HepG2 (cell line): ENCODE measurements around the gene EIF3CL. TPM values are rescaled to one million over a fixed set of nuclear protein-coding genes. Genes with fewer than 3 reads are reported as not detected.
"Not testable (repeated sequence)": the region's sequence is repeated elsewhere in the genome, so short reads cannot be mapped to it uniquely, and the experiment has no call there.

Experiments used
- ATAC-seq: fragments of 200-7000 bp; cut with Tn5 transposase; 3 replicates; pipeline ENCODE4 v1.9.1; 2020; ENCODE audit warnings: mild to moderate bottlenecking, moderate library complexity
- BruUV-seq: library from RNA; stranded (reverse); fragments of 400-500 nt; replicated peaks from 2 replicates; lab custom pipeline; 2021; lab: Mats Ljungman, UMichigan
- CTCF ChIA-PET: fragments of 300-600 bp; formaldehyde crosslinking; extraction: SDS; loops from one replicate; lab custom pipeline; 2021; ENCODE audit warnings: low total read pairs, inconsistent platforms, low intra/inter-chr PET ratio; lab: Yijun Ruan, JAX
- POLR2A ChIA-PET: fragments of 350-600 bp; sonication (Branson Sonifier 250); formaldehyde crosslinking; loops from one replicate; lab custom pipeline; 2020; ENCODE audit warnings: antibody characterized with exemption, inconsistent platforms; lab: Yijun Ruan, JAX
- DNase-seq: peaks from one replicate; pipeline ENCODE4 v3.0.0-alpha.2; 2015; ENCODE audit warnings: low spot score
- FAIRE-seq: peaks from 3 replicates; lab custom pipeline; 2011; peaks lifted over from hg19 to GRCh38; lab: Jason Lieb, UNC
- H2AFZ ChIP-seq: one replicate; pipeline ENCODE4 v1.6.1; 2011; ENCODE audit warnings: low read length, inconsistent platforms
- H3K27ac ChIP-seq: fragments of 300-600 bp; 3 replicates; pipeline ENCODE4 v1.8.0; 2011; ENCODE audit warnings: mixed run types, mild to moderate bottlenecking, mixed read lengths, low read length, inconsistent platforms; ENCODE audit not compliant: insufficient read depth; ENCODE audit errors: extremely low read length
- H3K27me3 ChIP-seq, 2 experiments: fragments of 200-600 bp in 1 of 2; 2 replicates in 1 of 2; 3 replicates in 1 of 2; pipeline versions ENCODE4 v1.6.0 to v1.8.0; 2011; ENCODE audit warnings: low read length in 2 of 2, mild to moderate bottlenecking in 2 of 2, moderate library complexity in 2 of 2, inconsistent platforms in 1 of 2; ENCODE audit not compliant: insufficient read depth in 2 of 2, control insufficient read depth in 1 of 2
- H3K36me3 ChIP-seq, 2 experiments: fragments of 200-600 bp in 1 of 2; replicated peaks in 1 of 2; 2 replicates in 1 of 2; 3 replicates in 1 of 2; pipeline versions ENCODE4 v1.5.1 to v1.8.0; 2011; ENCODE audit warnings: low read length in 2 of 2, inconsistent platforms in 1 of 2; ENCODE audit not compliant: insufficient read depth in 2 of 2, control insufficient read depth in 1 of 2
- H3K4me1 ChIP-seq: 2 replicates; pipeline ENCODE4 v1.5.1; 2012; ENCODE audit warnings: low read length, inconsistent platforms; ENCODE audit not compliant: insufficient read depth
- H3K4me2 ChIP-seq: 2 replicates; pipeline ENCODE4 v1.6.0; 2011; ENCODE audit warnings: low read depth, low read length, inconsistent platforms
- H3K4me3 ChIP-seq, 3 experiments: fragments of 200-600 bp in 1 of 3; sonication (generic), shearing (Covaris generic) in 1 of 3; replicated peaks in 1 of 3; 2 replicates each; pipeline ENCODE4 v1.5.1; 2011 to 2016; ENCODE audit warnings: low read length in 3 of 3, inconsistent platforms in 2 of 3, low read depth in 2 of 3, mild to moderate bottlenecking in 2 of 3, control low read depth in 1 of 3, mixed read lengths in 1 of 3; ENCODE audit not compliant: insufficient read depth in 1 of 3
- H3K79me2 ChIP-seq: one replicate; pipeline ENCODE4 v1.6.1; 2011; ENCODE audit warnings: low read length, inconsistent platforms; ENCODE audit not compliant: insufficient read depth
- H3K9ac ChIP-seq: 2 replicates; pipeline ENCODE4 v1.6.0; 2011; ENCODE audit warnings: mild to moderate bottlenecking, low read depth, low read length, inconsistent platforms; ENCODE audit not compliant: insufficient read depth
- H3K9me3 ChIP-seq: 2 replicates; pipeline ENCODE4 v1.5.1; 2012; ENCODE audit warnings: mild to moderate bottlenecking, low read length
- H4K20me1 ChIP-seq: 2 replicates; pipeline ENCODE4 v1.6.0; 2011; ENCODE audit warnings: inconsistent platforms, mild to moderate bottlenecking, low read length, moderate library complexity; ENCODE audit not compliant: insufficient read depth
- ARID5B ChIP-seq: IDR thresholded peaks from 2 replicates; pipeline ENCODE4 v1.4.0; 2020; ENCODE audit warnings: mild to moderate bottlenecking, missing genetic modification reagents
- CEBPB ChIP-seq: IDR thresholded peaks from 2 replicates; pipeline ENCODE4 v1.6.1; 2011; ENCODE audit warnings: low read depth, low read length, improper control_type of control experiment, borderline replicate concordance
- CEBPG ChIP-seq: IDR thresholded peaks from 2 replicates; pipeline ENCODE4 v1.6.1; 2016
- GATAD2A ChIP-seq: IDR thresholded peaks from 2 replicates; pipeline ENCODE4 v1.6.1; 2016
- HDAC2 ChIP-seq: sonication (generic); formaldehyde crosslinking; IDR thresholded peaks from 2 replicates; pipeline ENCODE4 v1.4.0; 2020; ENCODE audit warnings: missing genetic modification reagents
- HNF4A ChIP-seq: sonication (generic); formaldehyde crosslinking; IDR thresholded peaks from 2 replicates; pipeline ENCODE4 v1.4.0; 2020; ENCODE audit warnings: missing genetic modification reagents
- HOXA3 ChIP-seq: sonication (generic); formaldehyde crosslinking; IDR thresholded peaks from 2 replicates; pipeline ENCODE4 v1.5.0; 2020; ENCODE audit warnings: missing genetic modification reagents
- IKZF5 ChIP-seq: IDR thresholded peaks from 2 replicates; pipeline ENCODE4 v1.6.1; 2018; ENCODE audit warnings: missing genetic modification reagents, mild to moderate bottlenecking, missing compliant biosample characterization
- NCOA2 ChIP-seq: sonication (generic); formaldehyde crosslinking; IDR thresholded peaks from 2 replicates; pipeline ENCODE4 v1.8.0; 2022; ENCODE audit warnings: inconsistent platforms
- NR2F6 ChIP-seq, 2 experiments: IDR thresholded peaks; 2 replicates each; pipeline ENCODE4 v1.6.1; 2016; ENCODE audit warnings: antibody characterized with exemption in 1 of 2, mild to moderate bottlenecking in 1 of 2
- PHF21A ChIP-seq: sonication (generic); formaldehyde crosslinking; IDR thresholded peaks from 2 replicates; pipeline ENCODE4 v1.5.0; 2020; ENCODE audit warnings: mild to moderate bottlenecking, missing genetic modification reagents
- RFX5 ChIP-seq: IDR thresholded peaks from 2 replicates; pipeline ENCODE4 v1.6.1; 2011; ENCODE audit warnings: low read depth, low read length, improper control_type of control experiment
- SAP130 ChIP-seq: IDR thresholded peaks from 2 replicates; pipeline ENCODE4 v1.6.1; 2016; ENCODE audit warnings: low read depth
- ZMYM4 ChIP-seq: sonication (generic); formaldehyde crosslinking; IDR thresholded peaks from 2 replicates; pipeline ENCODE4 v1.8.1; 2023; ENCODE audit warnings: mild to moderate bottlenecking, missing genetic modification reagents
- ZNF574 ChIP-seq: sonication (generic); formaldehyde crosslinking; IDR thresholded peaks from 2 replicates; pipeline ENCODE4 v1.4.0; 2020; ENCODE audit warnings: missing genetic modification reagents
- ZNF644 ChIP-seq: IDR thresholded peaks from 2 replicates; pipeline ENCODE4 v1.6.1; 2016; ENCODE audit warnings: low read depth
- WGBS: methylation state at CpG from one replicate; pipeline ENCODE4 v1.1.6; 2017; ENCODE audit warnings: low lambda C conversion rate; 5-methylcytosine and 5-hydroxymethylcytosine counted together
- in situ Hi-C: cut with HindIII; loops from 2 replicates; pipeline ENCODE4 v1.10.0; 2017; ENCODE audit warnings: low pct_unique_long_range_greater_than_20kb; ENCODE audit not compliant: extremely low pct_ligation_motif_present
- intact Hi-C: fragments of 100-400 bp; cut with micrococcal nuclease; formaldehyde crosslinking; loops from one replicate; pipeline ENCODE4 v1.10.0; 2022; ENCODE audit not compliant: unreplicated experiment
- polyA plus RNA-seq, 8 experiments: library from polyadenylated mRNA; depleted of rRNA in 3 of 8; stranded (reverse) in 7 of 8; unstranded in 1 of 8; fragments of >200 nt; fragmentation: Illumina TruSeq in 4 of 8; extraction: Trizol in 4 of 8; gene quantifications; 2 replicates each; pipeline versions ENCODE4 v1.2.1 to v1.2.3, GENCODE V29; 2011 to 2016; ENCODE audit warnings: low read depth in 4 of 8, missing spikeins in 1 of 8, mixed read lengths in 1 of 8; ENCODE audit not compliant: insufficient read depth in 1 of 8
- total RNA-seq, 5 experiments: library from RNA; depleted of rRNA; stranded (reverse); fragments of >200 nt; fragmentation: Illumina TruSeq; extraction: Trizol; gene quantifications; 2 replicates each; pipeline ENCODE4 v1.2.3, GENCODE V29; 2016; ENCODE audit warnings: low read depth in 1 of 5

The EIF3CL gene
- total and polyA plus RNA-seq, 2 of the 13 experiments (the other 11 are each of a cell fraction or from before 2014, with no cell fraction given) = 113 to 229 TPM

GRCh38 chr16:28330981-28331380, 72.7 kb downstream of the EIF3CL start:
- WGBS = 9% methylated on average over 2 of the region's 2 CpGs
- H3K27me3 ChIP-seq; POLR2A ChIA-PET; H3K9me3 ChIP-seq; H3K36me3 ChIP-seq; H2AFZ ChIP-seq; BruUV-seq; in situ Hi-C loops; intact Hi-C loops; H3K79me2 ChIP-seq; CTCF ChIA-PET; H3K27ac ChIP-seq; FAIRE-seq; H4K20me1 ChIP-seq; H3K4me2 ChIP-seq; H3K9ac ChIP-seq; H3K4me3 ChIP-seq; TF ChIP-seq NR2F6 (IDR thresholded peaks at IDR 0.05): not testable (repeated sequence)
- ATAC-seq = peak; percentile 88
- TF ChIP-seq NCOA2 (CRISPR knock-in tag) = 0 out of 2 replicates have a peak, but pooled peaks have one; percentile 3
- TF ChIP-seq HDAC2 (CRISPR knock-in tag) = 0 out of 2 replicates have a peak, but pooled peaks have one; percentile 35
- peak; percentile 88 for TF ChIP-seq ZNF644 (CRISPR knock-in tag)
- TF ChIP-seq GATAD2A (CRISPR knock-in tag) = 0 out of 2 replicates have a peak, but pooled peaks have one; percentile 43
- peak; percentile 53 for TF ChIP-seq PHF21A (CRISPR knock-in tag)
- peak; percentile 93 for TF ChIP-seq CEBPG
- TF ChIP-seq ZMYM4 (CRISPR knock-in tag) = peak; percentile 58; the same call in 1 of the 2 replicates
- TF ChIP-seq SAP130 (CRISPR knock-in tag) = peak; percentile 27; the same call in 1 of the 2 replicates
- TF ChIP-seq HNF4A (CRISPR knock-in tag) = peak; percentile 61
- peak; percentile 28; the same call in 1 of the 2 replicates for TF ChIP-seq HOXA3 (CRISPR knock-in tag)
- peak; percentile 31; the same call in 1 of the 2 replicates for TF ChIP-seq IKZF5
- peak; percentile 46; the same call in 1 of the 2 replicates for TF ChIP-seq RFX5
- TF ChIP-seq NR2F6 (CRISPR knock-in tag; IDR thresholded peaks at IDR 0.05) = 0 out of 2 replicates have a peak, but pooled peaks have one; percentile 9
- TF ChIP-seq ARID5B (CRISPR knock-in tag) = peak; percentile 46; the same call in 1 of the 2 replicates
- peak; percentile 82 for TF ChIP-seq CEBPB
- TF ChIP-seq ZNF574 (CRISPR knock-in tag) = 0 out of 2 replicates have a peak, but pooled peaks have one; percentile 23
- DNase-seq = peak; percentile 76
- peaks cover 16% of the 10 kb centered on the region for H3K4me1 ChIP-seq
